HL-60 (cell line): ENCODE data around the gene PIP5K1C.

Experiments
- CTCF ChIP-seq: IDR thresholded peaks from one replicate; pipeline ENCODE4 v1.5.1; 2011; ENCODE audit warnings: low read length, control low read depth, inconsistent platforms; ENCODE audit not compliant: insufficient read depth
- POLR2AphosphoS5 ChIP-seq: IDR thresholded peaks from 2 replicates; pipeline ENCODE4 v1.6.1; 2012; ENCODE audit warnings: low read depth
- REST ChIP-seq: IDR thresholded peaks from 2 replicates; pipeline ENCODE4 v1.6.1; 2012; ENCODE audit warnings: low read depth; ENCODE audit not compliant: insufficient replicate concordance
- SPI1 ChIP-seq: IDR thresholded peaks from 2 replicates; pipeline ENCODE4 v1.6.1; 2012; ENCODE audit warnings: low read depth, mild to moderate bottlenecking, borderline replicate concordance

GRCh38 chr19:3612901-3613741 lies 87.1 kb downstream of the PIP5K1C start:
- no peak for TF ChIP-seq CTCF
- TF ChIP-seq REST, result no peak
- no peak for TF ChIP-seq SPI1
- TF ChIP-seq POLR2AphosphoS5, result no peak
